KMS-11 (cell line): Measurements from ENCODE around the gene CDH13.

Source experiments
- H2AFZ ChIP-seq: fragments of 200-600 bp; sonication (generic); 2 replicates; pipeline ENCODE4 v1.6.1; 2016; ENCODE audit warnings: antibody characterized with exemption, mixed run types, low read depth
- H3K27ac ChIP-seq: fragments of 200-600 bp; sonication (generic); 2 replicates; pipeline ENCODE4 v1.6.1; 2016; ENCODE audit warnings: mild to moderate bottlenecking, mixed run types
- H3K27me3 ChIP-seq: fragments of 200-600 bp; sonication (generic); 2 replicates; pipeline ENCODE4 v1.6.1; 2017; ENCODE audit warnings: mild to moderate bottlenecking, low read depth, mixed run types, moderate library complexity; ENCODE audit not compliant: insufficient read depth
- H3K36me3 ChIP-seq: fragments of 200-600 bp; sonication (generic); 2 replicates; pipeline ENCODE4 v1.6.1; 2017; ENCODE audit warnings: mild to moderate bottlenecking, mixed run types; ENCODE audit not compliant: insufficient read depth
- H3K4me1 ChIP-seq: fragments of 200-600 bp; sonication (generic); 2 replicates; pipeline ENCODE4 v1.6.1; 2016; ENCODE audit warnings: mild to moderate bottlenecking, low read depth, mixed run types; ENCODE audit not compliant: poor library complexity, severe bottlenecking
- H3K4me2 ChIP-seq: fragments of 200-600 bp; sonication (generic); 2 replicates; pipeline ENCODE4 v1.7.0; 2016; ENCODE audit warnings: mild to moderate bottlenecking, mixed run types
- H3K4me3 ChIP-seq: fragments of 200-600 bp; sonication (generic); IDR thresholded peaks from 2 replicates; pipeline ENCODE4 v1.6.1; 2017; ENCODE audit warnings: low read depth, low read length, mixed read lengths; ENCODE audit not compliant: insufficient read depth
- H3K79me2 ChIP-seq: fragments of 200-600 bp; sonication (generic); 2 replicates; pipeline ENCODE4 v1.6.1; 2016; ENCODE audit warnings: low read depth, mixed run types; ENCODE audit not compliant: insufficient read depth
- H3K9ac ChIP-seq: fragments of 200-600 bp; sonication (generic); 2 replicates; pipeline ENCODE4 v1.6.1; 2016; ENCODE audit warnings: mild to moderate bottlenecking, mixed run types
- H4K20me1 ChIP-seq: fragments of 200-600 bp; sonication (generic); 2 replicates; pipeline ENCODE4 v1.6.1; 2016; ENCODE audit warnings: mild to moderate bottlenecking, mixed run types; ENCODE audit not compliant: insufficient read depth
- CTCF ChIP-seq: fragments of 200-600 bp; sonication (generic); conservative IDR thresholded peaks from 2 replicates; pipeline ENCODE4 v1.6.1; 2017; ENCODE audit warnings: low read depth, mild to moderate bottlenecking, antibody characterized with exemption, low read length, moderate library complexity, mixed read lengths

CDH13 gene

GRCh38 chr16:82935766-82936165 lies 309.0 kb downstream of the CDH13 start:
- Histone ChIP-seq H3K4me2 (no peak overlapping the region), H3K9ac (no peak overlapping the region)
- no peak for TF ChIP-seq CTCF

GRCh38 chr16:82936941-82937551 lies 310.3 kb downstream of the CDH13 start:
- H3K79me2 ChIP-seq = no peaks in the 10 kb centered on the region
- H3K27me3 ChIP-seq = no peaks in the 10 kb centered on the region
- no peak overlapping the region for H3K9ac ChIP-seq
- H3K4me1 ChIP-seq = no peaks in the 10 kb centered on the region
- H3K4me2 ChIP-seq = no peak overlapping the region
- no peaks in the 10 kb centered on the region for H3K36me3 ChIP-seq
- H4K20me1 ChIP-seq = no peaks in the 10 kb centered on the region
- H3K27ac ChIP-seq = no peak overlapping the region
- no peak overlapping the region for H2AFZ ChIP-seq
- no peak overlapping the region for H3K4me3 ChIP-seq
- TF ChIP-seq CTCF = no peak

More at GRCh38 chr16:82935766-82936165, 309.0 kb downstream of the CDH13 start:
- no peaks in the 10 kb centered on the region for H3K4me1 ChIP-seq
- H3K4me3 ChIP-seq = no peak overlapping the region
- H4K20me1 ChIP-seq = no peaks in the 10 kb centered on the region
- no peaks in the 10 kb centered on the region for H3K79me2 ChIP-seq
- no peak overlapping the region for H2AFZ ChIP-seq
- H3K27ac ChIP-seq = no peak overlapping the region
- no peaks in the 10 kb centered on the region for H3K36me3 ChIP-seq
- no peaks in the 10 kb centered on the region for H3K27me3 ChIP-seq

GRCh38 chr16:82937926-82938520 lies 311.3 kb downstream of the CDH13 start:
- no peak for TF ChIP-seq CTCF
- H3K27ac ChIP-seq = no peak overlapping the region

GRCh38 chr16:82943371-82943770 lies 316.6 kb downstream of the CDH13 start:
- Histone ChIP-seq H3K27ac (no peak overlapping the region), H3K4me2 (no peak overlapping the region), H3K36me3 (no peaks in the 10 kb centered on the region), H3K9ac (no peak overlapping the region), H3K4me3 (no peak overlapping the region), H3K79me2 (no peaks in the 10 kb centered on the region), H3K4me1 (no peaks in the 10 kb centered on the region), H2AFZ (no peak overlapping the region), H4K20me1 (no peaks in the 10 kb centered on the region), H3K27me3 (no peaks in the 10 kb centered on the region)
- TF ChIP-seq CTCF = no peak

More at GRCh38 chr16:82937926-82938520, 311.3 kb downstream of the CDH13 start:
- no peak overlapping the region for H3K4me2 ChIP-seq
- H3K36me3 ChIP-seq = no peaks in the 10 kb centered on the region
- H3K79me2 ChIP-seq = no peaks in the 10 kb centered on the region
- no peak overlapping the region for H3K4me3 ChIP-seq
- H2AFZ ChIP-seq = no peak overlapping the region
- no peaks in the 10 kb centered on the region for H3K4me1 ChIP-seq
- no peaks in the 10 kb centered on the region for H4K20me1 ChIP-seq
- no peaks in the 10 kb centered on the region for H3K27me3 ChIP-seq
- no peak overlapping the region for H3K9ac ChIP-seq
